GM12892 (cell line): Measurements from ENCODE around the gene SLC39A9.
"Not testable (repeated sequence)": the region's sequence is repeated elsewhere in the genome, so short reads cannot be mapped to it uniquely, and the experiment has no call there.

Experiments used
- POLR2A ChIP-seq: IDR thresholded peaks from 2 replicates; pipeline ENCODE4 v1.6.1; 2011; ENCODE audit warnings: low read depth, low read length, control low read depth
- POLR2AphosphoS5 ChIP-seq: IDR thresholded peaks from 2 replicates; pipeline ENCODE4 v1.6.1; 2011; ENCODE audit warnings: low read depth, low read length, control low read depth

DNA sequence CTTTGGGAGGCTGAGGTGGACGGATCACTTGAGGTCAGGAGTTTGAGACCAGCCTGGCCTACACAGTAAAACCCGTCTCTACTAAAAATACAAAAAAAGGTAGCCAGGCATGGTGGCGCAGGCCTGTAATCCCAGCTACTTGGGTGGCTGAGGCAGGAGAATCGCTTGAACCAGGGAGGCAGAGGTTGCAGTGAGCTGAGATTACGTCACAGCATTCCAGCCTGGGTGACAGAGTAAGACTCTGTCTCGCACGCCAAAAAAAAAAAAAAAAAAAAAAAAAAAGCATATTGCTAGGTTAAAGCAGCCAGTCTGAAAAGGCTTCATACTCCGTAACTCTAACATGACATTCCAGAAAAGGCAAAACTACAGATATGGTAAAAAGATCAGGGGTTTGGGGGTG, 7.1 kb upstream of the SLC39A9 start:
- not testable (repeated sequence) for TF ChIP-seq POLR2A, POLR2AphosphoS5
